LNCaP clone FGC (cell line): ENCODE results near the gene SMAD3.

Experiments used
- DNase-seq: peaks from one replicate; pipeline ENCODE4 v3.0.0-alpha.2; 2011; ENCODE audit warnings: low read depth
- H3K4me3 ChIP-seq: 2 replicates; pipeline ENCODE4 v1.5.1; 2011; ENCODE audit warnings: mild to moderate bottlenecking, low read depth, low read length, control low read depth
- TF ChIP-seq, protein P1 (sequence below): IDR thresholded peaks from 2 replicates; pipeline ENCODE4 v1.5.1; 2012; ENCODE audit warnings: mild to moderate bottlenecking; ENCODE audit not compliant: control insufficient read depth, insufficient read depth; ENCODE audit errors: extremely low read depth

SMAD3 gene

GRCh38 chr15:67076147-67076843, 10.9 kb downstream of the SMAD3 start:
- no peak for DNase-seq
- H3K4me3 ChIP-seq: no peak overlapping the region
- TF ChIP-seq, protein P1, sequence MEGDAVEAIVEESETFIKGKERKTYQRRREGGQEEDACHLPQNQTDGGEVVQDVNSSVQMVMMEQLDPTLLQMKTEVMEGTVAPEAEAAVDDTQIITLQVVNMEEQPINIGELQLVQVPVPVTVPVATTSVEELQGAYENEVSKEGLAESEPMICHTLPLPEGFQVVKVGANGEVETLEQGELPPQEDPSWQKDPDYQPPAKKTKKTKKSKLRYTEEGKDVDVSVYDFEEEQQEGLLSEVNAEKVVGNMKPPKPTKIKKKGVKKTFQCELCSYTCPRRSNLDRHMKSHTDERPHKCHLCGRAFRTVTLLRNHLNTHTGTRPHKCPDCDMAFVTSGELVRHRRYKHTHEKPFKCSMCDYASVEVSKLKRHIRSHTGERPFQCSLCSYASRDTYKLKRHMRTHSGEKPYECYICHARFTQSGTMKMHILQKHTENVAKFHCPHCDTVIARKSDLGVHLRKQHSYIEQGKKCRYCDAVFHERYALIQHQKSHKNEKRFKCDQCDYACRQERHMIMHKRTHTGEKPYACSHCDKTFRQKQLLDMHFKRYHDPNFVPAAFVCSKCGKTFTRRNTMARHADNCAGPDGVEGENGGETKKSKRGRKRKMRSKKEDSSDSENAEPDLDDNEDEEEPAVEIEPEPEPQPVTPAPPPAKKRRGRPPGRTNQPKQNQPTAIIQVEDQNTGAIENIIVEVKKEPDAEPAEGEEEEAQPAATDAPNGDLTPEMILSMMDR: no peak

GRCh38 chr15:67077641-67078215, 12.3 kb downstream of the SMAD3 start:
- no peak overlapping the region for H3K4me3 ChIP-seq
- DNase-seq: no peak
- TF ChIP-seq, protein P1: no peak

DNA sequence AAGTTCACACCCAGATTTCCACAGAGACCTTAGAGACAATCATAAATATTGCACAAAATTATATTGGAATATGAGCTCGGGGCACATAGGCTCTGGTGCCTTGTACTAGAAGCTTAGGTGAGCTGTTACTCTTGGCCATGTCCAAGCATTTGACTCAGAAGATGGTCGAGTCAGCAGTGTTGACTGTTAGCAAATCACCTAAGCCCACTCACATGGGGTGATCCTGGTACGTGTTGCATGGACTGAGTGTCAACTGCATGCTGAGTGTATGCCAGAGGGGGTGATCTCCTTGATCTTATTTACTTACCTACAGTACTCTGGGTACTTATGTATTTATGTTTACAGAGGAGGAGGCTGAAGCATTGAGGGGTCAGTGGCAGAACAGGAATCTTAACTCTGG, 14.0 kb downstream of the SMAD3 start:
- TF ChIP-seq, protein P1: no peak
- DNase-seq: no peak

DNA sequence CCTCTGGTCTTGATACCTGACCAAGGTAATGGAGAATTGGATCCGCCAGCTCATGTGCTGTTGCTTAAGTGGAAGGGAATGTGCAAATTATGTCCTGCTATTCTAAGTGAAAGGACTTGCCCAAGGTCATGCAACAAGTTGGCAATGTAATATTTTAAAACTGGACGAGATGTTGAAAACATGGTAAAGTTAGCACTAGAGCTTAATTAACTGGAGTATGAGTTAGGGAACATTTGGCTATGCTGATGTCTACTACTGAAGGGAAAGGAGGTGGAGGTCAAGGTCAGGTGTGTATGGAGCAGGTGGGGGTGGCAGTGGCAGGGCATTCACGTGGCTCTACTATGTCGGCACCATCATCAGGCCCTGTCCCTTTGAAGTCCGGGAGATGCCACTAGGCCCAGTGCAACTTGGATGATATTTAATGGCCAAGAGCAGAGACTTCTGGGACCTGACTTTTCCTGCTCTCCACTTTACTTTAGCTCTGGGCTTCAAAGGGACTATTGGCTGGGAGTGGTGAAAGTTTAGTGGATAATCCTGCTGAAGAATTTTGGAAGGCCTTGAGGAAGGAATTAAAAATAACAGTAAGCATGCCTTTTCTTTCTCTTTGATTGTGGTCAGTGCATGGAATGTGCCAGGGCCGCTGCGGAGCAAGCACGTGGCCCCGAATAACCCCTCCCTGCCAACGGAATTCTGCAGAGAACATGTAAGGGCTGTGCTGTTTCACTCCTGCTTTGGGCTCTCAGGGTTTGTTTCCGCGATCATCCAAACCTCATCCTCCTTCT, 14.9 kb downstream of the SMAD3 start:
- no peak overlapping the region for H3K4me3 ChIP-seq
- DNase-seq: no peak
- TF ChIP-seq, protein P1: no peak

More for the DNA sequence above, 14.0 kb downstream of the SMAD3 start:
- no peak overlapping the region for H3K4me3 ChIP-seq

DNA sequence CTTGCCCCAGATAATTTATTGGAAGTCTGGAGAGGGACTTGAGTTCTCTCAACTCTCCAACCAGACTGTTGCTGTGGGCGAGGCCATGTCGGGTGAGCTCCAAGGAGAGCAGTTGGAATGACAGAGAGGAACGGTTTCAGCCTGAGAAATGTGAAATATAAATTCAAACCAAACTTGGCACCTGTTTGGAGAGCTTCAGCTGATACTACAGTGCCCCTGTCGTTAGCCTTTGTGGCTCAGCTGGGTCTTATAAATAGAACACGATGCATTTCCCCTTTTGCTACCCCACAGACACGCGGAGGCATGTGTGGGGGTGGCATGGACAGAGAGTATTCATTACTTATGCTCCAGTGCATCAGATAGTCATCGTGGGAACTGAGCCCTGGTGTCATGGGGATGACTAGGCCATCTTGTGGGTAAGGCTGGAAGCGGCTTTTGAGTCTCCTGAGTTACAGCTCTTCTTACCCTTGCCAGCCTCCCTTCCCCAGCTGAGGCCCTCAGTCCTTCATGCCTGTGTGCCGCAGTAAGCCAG, 15.6 kb downstream of the SMAD3 start:
- H3K4me3 ChIP-seq: no peak overlapping the region
- no peak for DNase-seq
- TF ChIP-seq, protein P1: no peak

DNA sequence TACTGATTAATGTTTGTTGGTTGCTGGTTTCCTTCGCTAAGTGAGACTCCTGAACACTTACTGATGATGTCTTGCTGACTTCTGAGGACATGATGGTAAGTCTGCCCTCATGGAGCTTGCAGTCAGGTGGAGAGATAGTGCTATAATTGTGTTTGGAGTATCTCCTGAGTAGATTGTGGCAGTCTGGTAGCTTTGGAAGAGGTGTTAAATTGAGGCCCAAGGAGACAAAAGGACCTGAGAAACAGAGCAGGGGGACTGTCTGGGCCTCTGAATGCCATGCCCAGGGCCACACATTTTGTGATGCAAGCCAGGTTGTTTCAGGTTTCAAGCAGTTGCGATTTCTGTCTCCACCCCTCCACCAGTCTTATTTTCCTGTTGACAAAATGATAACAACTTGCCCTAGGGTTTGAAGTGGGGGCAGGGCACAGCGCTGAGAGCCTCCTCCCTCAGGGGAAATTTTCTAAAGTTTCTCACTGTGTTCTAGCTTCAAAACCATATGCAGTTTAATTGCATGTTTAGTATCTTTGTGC, 16.7 kb downstream of the SMAD3 start:
- no peak overlapping the region for H3K4me3 ChIP-seq
- no peak for DNase-seq
- TF ChIP-seq, protein P1: no peak
